NB4 (cell line): ENCODE measurements around the gene RPL29.

Experiments
- MYC ChIP-seq: IDR thresholded peaks from 2 replicates; pipeline ENCODE4 v1.6.1; 2011; ENCODE audit warnings: low read depth, low read length
- POLR2A ChIP-seq: IDR thresholded peaks from 2 replicates; pipeline ENCODE4 v1.6.1; 2011; ENCODE audit warnings: mild to moderate bottlenecking; ENCODE audit not compliant: insufficient read length; ENCODE audit errors: extremely low read depth
- TF ChIP-seq, protein P1 (sequence below): IDR thresholded peaks from 2 replicates; pipeline ENCODE4 v1.6.1; 2011; ENCODE audit warnings: low read depth, low read length
- TF ChIP-seq, protein P2 (sequence below): IDR thresholded peaks from one replicate; pipeline ENCODE4 v1.5.1; 2012; ENCODE audit warnings: low read depth, low read length

DNA sequence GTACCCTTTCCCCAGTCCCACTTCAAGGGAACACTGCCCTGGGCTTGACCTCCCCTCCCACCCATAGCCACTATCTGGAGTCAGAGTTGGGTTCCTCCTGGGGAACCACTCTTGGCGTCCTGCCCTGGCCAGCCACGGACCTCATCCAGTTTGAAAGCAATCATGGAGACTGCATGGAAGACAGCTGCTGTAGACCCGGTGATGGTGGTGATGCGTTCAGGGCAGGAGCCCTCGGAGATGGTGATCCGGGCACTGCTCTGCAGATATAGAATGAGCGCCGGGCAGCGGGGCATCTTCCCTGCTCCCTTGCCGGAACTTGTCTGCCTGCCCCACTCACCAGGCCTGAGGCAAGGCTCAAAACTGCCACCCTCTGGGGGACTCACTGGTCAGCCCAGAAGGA is 35.3 kb downstream of the RPL29 start:
- TF ChIP-seq POLR2A = no peak
- TF ChIP-seq, protein P1, sequence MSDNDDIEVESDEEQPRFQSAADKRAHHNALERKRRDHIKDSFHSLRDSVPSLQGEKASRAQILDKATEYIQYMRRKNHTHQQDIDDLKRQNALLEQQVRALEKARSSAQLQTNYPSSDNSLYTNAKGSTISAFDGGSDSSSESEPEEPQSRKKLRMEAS = no peak
- TF ChIP-seq, protein P2, sequence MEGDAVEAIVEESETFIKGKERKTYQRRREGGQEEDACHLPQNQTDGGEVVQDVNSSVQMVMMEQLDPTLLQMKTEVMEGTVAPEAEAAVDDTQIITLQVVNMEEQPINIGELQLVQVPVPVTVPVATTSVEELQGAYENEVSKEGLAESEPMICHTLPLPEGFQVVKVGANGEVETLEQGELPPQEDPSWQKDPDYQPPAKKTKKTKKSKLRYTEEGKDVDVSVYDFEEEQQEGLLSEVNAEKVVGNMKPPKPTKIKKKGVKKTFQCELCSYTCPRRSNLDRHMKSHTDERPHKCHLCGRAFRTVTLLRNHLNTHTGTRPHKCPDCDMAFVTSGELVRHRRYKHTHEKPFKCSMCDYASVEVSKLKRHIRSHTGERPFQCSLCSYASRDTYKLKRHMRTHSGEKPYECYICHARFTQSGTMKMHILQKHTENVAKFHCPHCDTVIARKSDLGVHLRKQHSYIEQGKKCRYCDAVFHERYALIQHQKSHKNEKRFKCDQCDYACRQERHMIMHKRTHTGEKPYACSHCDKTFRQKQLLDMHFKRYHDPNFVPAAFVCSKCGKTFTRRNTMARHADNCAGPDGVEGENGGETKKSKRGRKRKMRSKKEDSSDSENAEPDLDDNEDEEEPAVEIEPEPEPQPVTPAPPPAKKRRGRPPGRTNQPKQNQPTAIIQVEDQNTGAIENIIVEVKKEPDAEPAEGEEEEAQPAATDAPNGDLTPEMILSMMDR = no peak
- no peak for TF ChIP-seq MYC
